Measurements from ENCODE around the gene TBC1D21. TPM values are rescaled to one million over a fixed set of nuclear protein-coding genes. Genes with fewer than 3 reads are reported as not detected.
A peak's percentile ranks its signal among the peaks of the same experiment; 100 is the strongest.

TBC1D21 gene
- total RNA-seq, 1 donor from 2014 or later: not detected

DNA sequence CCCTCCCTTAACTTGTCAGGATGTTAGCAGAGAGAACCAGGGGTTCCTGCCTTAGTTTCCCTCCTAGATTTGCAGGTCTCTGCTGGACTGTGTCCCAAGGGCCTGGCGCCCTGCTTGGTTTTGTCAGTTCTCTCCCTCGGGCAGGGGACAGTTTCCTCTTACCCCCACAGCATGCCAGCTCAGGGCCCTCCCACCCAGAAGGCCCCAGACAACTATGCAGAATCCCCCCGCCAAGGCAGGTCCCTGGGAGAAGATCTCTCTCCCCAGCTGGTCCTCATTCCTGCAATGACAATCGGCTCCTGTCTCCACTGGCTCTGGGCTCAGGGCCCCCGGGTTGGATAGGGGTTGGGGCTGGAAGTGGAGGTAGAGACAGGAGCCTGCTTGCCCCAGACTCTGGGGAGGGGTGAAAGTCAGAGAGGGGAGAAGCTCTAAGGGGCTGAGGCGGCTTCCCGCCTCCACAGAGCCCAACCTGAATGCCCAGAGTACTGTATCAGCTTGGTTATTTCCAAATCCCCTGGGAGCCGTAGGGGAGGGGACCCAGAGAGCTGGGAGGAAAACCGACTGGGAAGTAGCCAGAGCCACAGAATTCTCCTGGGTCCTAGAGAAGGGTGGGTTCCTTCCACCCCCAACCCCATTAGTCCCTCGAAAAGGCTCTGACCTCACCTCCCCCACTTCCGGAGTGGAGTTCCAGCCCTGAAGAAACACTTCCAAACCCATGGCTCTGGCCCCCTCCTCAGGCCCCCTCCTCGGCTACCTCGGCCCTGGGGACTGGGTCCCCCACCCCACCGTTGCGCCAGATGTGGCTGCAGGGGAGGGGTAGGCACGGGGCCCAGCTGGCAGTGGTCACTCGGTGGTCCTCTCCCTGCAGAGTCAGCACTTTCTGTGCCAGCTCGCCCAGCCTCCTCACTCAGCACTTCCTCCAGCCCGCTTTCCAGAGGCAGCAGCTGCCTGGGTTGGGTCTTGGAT, 49.1 kb downstream of the TBC1D21 start:
- DNase-seq (ENCODE audit: low spot score): peak; percentile 85
- H3K27me3 Mint-ChIP-seq (ENCODE audit: insufficient read depth, low read depth): peaks cover 17% of the 10 kb centered on the region
- no peak for TF ChIP-seq EZH2phosphoT487 (IDR thresholded peaks at IDR 0.05)
- H3K79me2 ChIP-seq (ENCODE audit: low read depth): no peaks in the 10 kb centered on the region
- H3K27ac Mint-ChIP-seq: peak overlapping the region; percentile 81
- H2AFZ ChIP-seq (replicated peaks): peak overlapping the region; percentile 78
- peak overlapping the region; percentile 35 for H3K4me3 ChIP-seq
- H3K4me1 ChIP-seq: peaks cover 49% of the 10 kb centered on the region
- H3K9me3 Mint-ChIP-seq: peaks cover 14% of the 10 kb centered on the region
- no peaks in the 10 kb centered on the region for H3K27me3 ChIP-seq
- H3K36me3 ChIP-seq: no peaks in the 10 kb centered on the region
- no peak overlapping the region for H3K9ac ChIP-seq
- H3K4me2 ChIP-seq: peak overlapping the region; percentile 57
- peak overlapping the region; percentile 67 for H3K4me3 Mint-ChIP-seq
- H3K36me3 Mint-ChIP-seq: peaks cover 4% of the 10 kb centered on the region
- no peaks in the 10 kb centered on the region for H4K20me1 ChIP-seq (ENCODE audit: low read depth)
- peak overlapping the region; percentile 25 for H3K27ac ChIP-seq
- H3K4me1 Mint-ChIP-seq: peaks cover 46% of the 10 kb centered on the region
- peaks cover 9% of the 10 kb centered on the region for H3K9me3 ChIP-seq (ENCODE audit: low read depth)
- H3F3A ChIP-seq (ENCODE audit: low read depth): peaks cover 43% of the 10 kb centered on the region

DNA sequence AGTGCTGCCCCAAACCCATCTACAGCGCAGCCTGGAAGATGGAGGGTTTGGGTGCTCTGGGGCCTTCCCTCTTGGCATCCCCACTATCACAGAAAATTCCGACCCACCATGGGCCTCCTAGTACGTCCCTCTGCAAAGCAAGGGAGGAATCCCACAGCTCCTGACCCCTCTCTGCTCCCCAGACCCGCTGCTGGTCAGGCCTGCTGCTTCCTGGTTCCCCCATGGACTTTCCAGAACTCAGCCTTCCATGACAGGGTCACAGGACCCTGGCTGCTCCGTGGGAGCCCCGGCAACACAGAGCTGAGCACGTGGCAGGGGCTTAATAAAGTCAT, 49.8 kb downstream of the TBC1D21 start:
- Histone ChIP-seq H3K79me2 (ENCODE audit: low read depth) (peaks cover 3% of the 10 kb centered on the region), H3K4me2 (peak overlapping the region; percentile 57), H3K9me3 (ENCODE audit: low read depth) (peaks cover 6% of the 10 kb centered on the region), H3K9ac (no peak overlapping the region), H3F3A (ENCODE audit: low read depth) (peaks cover 43% of the 10 kb centered on the region), H3K4me3 (no peak overlapping the region), H4K20me1 (ENCODE audit: low read depth) (peaks cover 3% of the 10 kb centered on the region), H3K27me3 (no peaks in the 10 kb centered on the region), H3K36me3 (no peaks in the 10 kb centered on the region), H2AFZ (replicated peaks) (no peak overlapping the region), H3K4me1 (peaks cover 52% of the 10 kb centered on the region), H3K27ac (no peak overlapping the region)
- Mint-ChIP-seq H3K27me3 (ENCODE audit: insufficient read depth, low read depth) (peaks cover 19% of the 10 kb centered on the region), H3K4me1 (peaks cover 49% of the 10 kb centered on the region), H3K27ac (peak overlapping the region; percentile 81), H3K36me3 (peaks cover 4% of the 10 kb centered on the region), H3K9me3 (peaks cover 8% of the 10 kb centered on the region), H3K4me3 (peak overlapping the region; percentile 67)
- DNase-seq (ENCODE audit: low spot score): no peak
- TF ChIP-seq EZH2phosphoT487 (IDR thresholded peaks at IDR 0.05) (no peak), EZH2 (IDR thresholded peaks at IDR 0.05) (no peak)
- TF ChIP-seq, protein P1, sequence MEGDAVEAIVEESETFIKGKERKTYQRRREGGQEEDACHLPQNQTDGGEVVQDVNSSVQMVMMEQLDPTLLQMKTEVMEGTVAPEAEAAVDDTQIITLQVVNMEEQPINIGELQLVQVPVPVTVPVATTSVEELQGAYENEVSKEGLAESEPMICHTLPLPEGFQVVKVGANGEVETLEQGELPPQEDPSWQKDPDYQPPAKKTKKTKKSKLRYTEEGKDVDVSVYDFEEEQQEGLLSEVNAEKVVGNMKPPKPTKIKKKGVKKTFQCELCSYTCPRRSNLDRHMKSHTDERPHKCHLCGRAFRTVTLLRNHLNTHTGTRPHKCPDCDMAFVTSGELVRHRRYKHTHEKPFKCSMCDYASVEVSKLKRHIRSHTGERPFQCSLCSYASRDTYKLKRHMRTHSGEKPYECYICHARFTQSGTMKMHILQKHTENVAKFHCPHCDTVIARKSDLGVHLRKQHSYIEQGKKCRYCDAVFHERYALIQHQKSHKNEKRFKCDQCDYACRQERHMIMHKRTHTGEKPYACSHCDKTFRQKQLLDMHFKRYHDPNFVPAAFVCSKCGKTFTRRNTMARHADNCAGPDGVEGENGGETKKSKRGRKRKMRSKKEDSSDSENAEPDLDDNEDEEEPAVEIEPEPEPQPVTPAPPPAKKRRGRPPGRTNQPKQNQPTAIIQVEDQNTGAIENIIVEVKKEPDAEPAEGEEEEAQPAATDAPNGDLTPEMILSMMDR (IDR thresholded peaks at IDR 0.05): no peak

DNA sequence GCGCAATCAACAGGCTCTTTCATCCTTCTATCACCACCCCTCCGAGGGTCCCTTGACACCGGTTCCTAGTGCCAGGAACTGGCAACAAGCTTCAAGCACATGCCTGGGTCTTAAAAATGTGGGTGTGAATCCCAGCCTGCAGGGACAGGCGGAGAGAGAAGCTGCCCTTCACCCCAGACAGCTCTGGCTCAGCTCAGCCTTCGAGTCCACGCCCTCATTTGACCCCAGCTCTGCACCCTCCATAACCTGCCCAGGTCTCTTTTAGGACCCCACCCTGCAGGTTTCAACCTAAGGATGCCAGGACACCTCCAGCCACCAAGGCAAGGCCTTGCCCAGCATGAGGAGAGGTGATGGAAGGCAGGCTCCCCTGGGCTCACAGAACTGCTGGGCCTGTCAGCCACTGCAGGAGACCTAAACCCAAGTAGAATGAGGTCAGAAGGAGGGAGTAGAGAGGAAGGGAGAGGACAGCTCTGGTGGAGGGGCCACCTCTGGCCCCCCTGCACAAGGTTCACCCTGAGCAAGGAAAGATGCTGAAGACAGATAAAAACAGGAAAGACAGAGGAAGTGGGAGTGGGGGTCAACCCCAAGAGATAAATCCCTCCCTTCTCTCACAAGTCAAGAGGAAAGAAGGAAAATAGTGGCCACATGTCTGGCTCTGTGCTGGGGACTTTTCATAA, 50.3 kb downstream of the TBC1D21 start:
- Histone ChIP-seq H4K20me1 (ENCODE audit: low read depth) (peaks cover 8% of the 10 kb centered on the region), H3K27ac (no peak overlapping the region), H3K27me3 (no peaks in the 10 kb centered on the region), H3K4me2 (peak overlapping the region; percentile 57), H3K79me2 (ENCODE audit: low read depth) (peaks cover 4% of the 10 kb centered on the region), H3K9ac (no peak overlapping the region), H3F3A (ENCODE audit: low read depth) (peaks cover 43% of the 10 kb centered on the region), H2AFZ (replicated peaks) (no peak overlapping the region), H3K4me3 (no peak overlapping the region), H3K4me1 (peaks cover 57% of the 10 kb centered on the region), H3K9me3 (ENCODE audit: low read depth) (peaks cover under 1% of the 10 kb centered on the region), H3K36me3 (no peaks in the 10 kb centered on the region)
- Mint-ChIP-seq H3K27me3 (ENCODE audit: insufficient read depth, low read depth) (peaks cover 23% of the 10 kb centered on the region), H3K27ac (peak overlapping the region; percentile 81), H3K9me3 (peaks cover 4% of the 10 kb centered on the region), H3K36me3 (peaks cover 3% of the 10 kb centered on the region), H3K4me1 (peaks cover 51% of the 10 kb centered on the region), H3K4me3 (peak overlapping the region; percentile 67)
- no peak for DNase-seq (ENCODE audit: low spot score)
- TF ChIP-seq, protein P1 (IDR thresholded peaks at IDR 0.05): no peak
- TF ChIP-seq EZH2phosphoT487 (IDR thresholded peaks at IDR 0.05) (no peak), EZH2 (IDR thresholded peaks at IDR 0.05) (no peak)

All from neural progenitor cell (in vitro differentiated cells).